B cell (primary cell): Measurements from ENCODE around the gene OR4K14. TPM values are rescaled to one million over a fixed set of nuclear protein-coding genes. Genes with fewer than 3 reads are reported as not detected.

Experiments used
- ATAC-seq: fragments of 200-7000 bp; cut with Tn5 transposase; one replicate; pipeline ENCODE4 v1.10.0; 2021; ENCODE audit warnings: low read depth, mild to moderate bottlenecking, moderate number of reproducible peaks, moderate library complexity
- CTCF ChIA-PET: fragments of 350-600 bp; sonication (Branson Sonifier 250); formaldehyde crosslinking; loops from one replicate; lab custom pipeline; 2021; ENCODE audit warnings: antibody characterized with exemption, inconsistent platforms; lab: Charles Lee
- POLR2A ChIA-PET: fragments of 350-600 bp; sonication (Branson Sonifier 250); formaldehyde crosslinking; loops from one replicate; lab custom pipeline; 2021; ENCODE audit warnings: antibody characterized with exemption; lab: Charles Lee
- DNase-seq: peaks from one replicate; pipeline ENCODE4 v3.0.0; 2013
- H2AFZ ChIP-seq: 2 replicates; pipeline ENCODE4 v1.6.1; 2012; ENCODE audit warnings: mild to moderate bottlenecking, low read depth, low read length; ENCODE audit not compliant: insufficient read depth, poor library complexity, severe bottlenecking
- H3K27ac ChIP-seq, 2 donors: 1 replicate in 1 of 2; 2 replicates in 1 of 2; pipeline ENCODE4 v1.5.1; 2012 to 2013; ENCODE audit warnings: low read length in 2 of 2, mild to moderate bottlenecking in 2 of 2, moderate library complexity in 1 of 2
- H3K27me3 ChIP-seq, 4 experiments: fragments of 200-600 bp in 1 of 4; sonication (generic) in 1 of 4; replicated peaks in 1 of 4; 1 replicate in 2 of 4; 2 replicates in 2 of 4; pipeline versions ENCODE4 v1.6.1 to v1.7.0; 2013 to 2016; ENCODE audit warnings: low read length in 3 of 4, mild to moderate bottlenecking in 2 of 4, mixed read lengths in 1 of 4, moderate library complexity in 1 of 4; ENCODE audit not compliant: insufficient read depth in 4 of 4, control insufficient read depth in 3 of 4; ENCODE audit errors: control extremely low read depth in 1 of 4
- H3K36me3 ChIP-seq, 2 experiments: replicated peaks in 1 of 2; 1 replicate in 1 of 2; 2 replicates in 1 of 2; pipeline versions ENCODE4 v1.6.1 to v1.7.1; 2013; ENCODE audit warnings: low read length in 1 of 2; ENCODE audit not compliant: insufficient read depth in 2 of 2, control insufficient read depth in 1 of 2; ENCODE audit errors: control extremely low read depth in 1 of 2, extremely low read depth in 1 of 2
- H3K4me1 ChIP-seq, 2 donors: fragments of 200-600 bp in 1 of 2; sonication (generic) in 1 of 2; 1 replicate in 1 of 2; 2 replicates in 1 of 2; pipeline versions ENCODE4 v1.5.1 to v1.6.1; 2013 to 2017; ENCODE audit warnings: low read length in 2 of 2; ENCODE audit not compliant: control insufficient read depth in 2 of 2, insufficient read depth in 2 of 2
- H3K4me2 ChIP-seq: replicated peaks from 2 replicates; pipeline ENCODE3; 2012; ENCODE audit warnings: mild to moderate bottlenecking, low read depth, low read length; ENCODE audit not compliant: poor library complexity, severe bottlenecking
- H3K4me3 ChIP-seq, 5 experiments: fragments of 200-600 bp in 1 of 5; sonication (generic) in 1 of 5; 1 replicate in 3 of 5; 2 replicates in 2 of 5; pipeline versions ENCODE4 v1.5.1 to v1.7.0; 2011 to 2016; ENCODE audit warnings: low read length in 4 of 5, mild to moderate bottlenecking in 4 of 5, low read depth in 2 of 5, control low read depth in 1 of 5, moderate library complexity in 1 of 5; ENCODE audit not compliant: insufficient read depth in 1 of 5; ENCODE audit errors: control extremely low read depth in 1 of 5, extremely low read depth in 1 of 5
- H3K79me2 ChIP-seq: fragments of 200-600 bp; sonication (generic); one replicate; pipeline ENCODE4 v1.6.0; 2016; ENCODE audit warnings: low read length; ENCODE audit not compliant: control insufficient read depth, insufficient read depth
- H3K9ac ChIP-seq: fragments of 200-600 bp; sonication (generic); 2 replicates; pipeline ENCODE4 v1.6.1; 2017; ENCODE audit warnings: mild to moderate bottlenecking, low read length, moderate library complexity
- H3K9me3 ChIP-seq, 3 donors: one replicate each; pipeline versions ENCODE4 v1.6.1 to v1.7.1; 2013; ENCODE audit warnings: low read length in 2 of 3; ENCODE audit not compliant: control insufficient read depth in 2 of 3, insufficient read depth in 1 of 3; ENCODE audit errors: control extremely low read depth in 1 of 3
- H4K20me1 ChIP-seq: 2 replicates; pipeline ENCODE4 v1.6.0; 2012; ENCODE audit warnings: mild to moderate bottlenecking, low read length; ENCODE audit not compliant: insufficient read depth, control insufficient read depth, poor library complexity, severe bottlenecking
- H3K27ac Mint-ChIP-seq: one replicate; pipeline ENCODE4 v1.8.0; 2021; ENCODE audit warnings: mixed read lengths
- H3K27me3 Mint-ChIP-seq: one replicate; pipeline ENCODE4 v1.8.0; 2021; ENCODE audit warnings: mixed read lengths
- H3K4me1 Mint-ChIP-seq: one replicate; pipeline ENCODE4 v1.8.0; 2021; ENCODE audit warnings: mixed read lengths
- H3K4me3 Mint-ChIP-seq: one replicate; pipeline ENCODE4 v1.8.0; 2021; ENCODE audit warnings: mixed read lengths
- H3K9me3 Mint-ChIP-seq: one replicate; pipeline ENCODE4 v1.8.0; 2022; ENCODE audit warnings: mixed read lengths; ENCODE audit not compliant: insufficient read depth
- CTCF ChIP-seq: fragments of 200-600 bp; IDR thresholded peaks from one replicate; pipeline ENCODE4 v1.8.0; 2022; ENCODE audit warnings: antibody characterized with exemption, mild to moderate bottlenecking
- EZH2 ChIP-seq: IDR thresholded peaks from 2 replicates; pipeline ENCODE4 v1.6.1; 2012; ENCODE audit warnings: borderline replicate concordance, low read depth, mild to moderate bottlenecking, moderate library complexity, low read length; ENCODE audit not compliant: insufficient read depth, poor library complexity, severe bottlenecking
- WGBS: methylation state at CpG from one replicate; pipeline ENCODE4 v1.1.5; 2013; ENCODE audit warnings: missing lambda C conversion rate; ENCODE audit not compliant: insufficient coverage; 5-methylcytosine and 5-hydroxymethylcytosine counted together
- intact Hi-C: fragments of 100-400 bp; cut with micrococcal nuclease; formaldehyde crosslinking; loops from one replicate; pipeline ENCODE4 v1.10.0; 2022
- polyA plus RNA-seq: library from polyadenylated mRNA; depleted of rRNA; stranded (reverse); fragments of >200 nt; gene quantifications from 2 replicates; pipeline ENCODE4 v1.2.3, GENCODE V29; 2012
- total RNA-seq, 2 donors: library from RNA; stranded (reverse); fragments of 120-200 nt in 1 of 2; gene quantifications; 1 replicate in 1 of 2; 2 replicates in 1 of 2; pipeline versions ENCODE4 v1.2.3 to v1.2.4, GENCODE V29; 2013 to 2022

OR4K14 gene
- total and polyA plus RNA-seq, 2 donors (not counting 1 experiment from before 2014, with no cell fraction given) = not detected

DNA sequence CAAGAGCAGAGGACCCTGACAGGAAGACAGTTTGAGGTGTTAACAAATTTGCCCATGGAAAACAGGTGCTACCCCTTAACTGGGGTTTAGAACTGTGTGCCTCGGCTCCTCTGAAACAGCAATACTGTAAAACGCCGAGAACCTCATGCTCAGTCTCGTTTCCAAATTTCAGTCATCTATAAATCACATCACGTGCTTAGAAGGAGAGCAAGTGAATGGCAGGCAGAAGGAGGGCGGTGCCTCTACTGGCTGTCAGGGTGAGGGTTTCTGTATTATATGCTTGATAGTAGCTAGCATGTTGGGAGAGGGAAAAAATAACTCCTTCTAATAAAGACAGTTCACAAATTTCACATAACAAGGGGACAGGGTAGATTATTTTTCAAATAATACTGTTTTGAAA is 12.0 kb upstream of the OR4K14 start:
- Mint-ChIP-seq H3K9me3 (peaks cover 6% of the 10 kb centered on the region), H3K27me3 (no peaks in the 10 kb centered on the region), H3K4me1 (no peaks in the 10 kb centered on the region), H3K4me3 (no peak overlapping the region), H3K27ac (no peak overlapping the region)
- H3K4me3 ChIP-seq = no peak overlapping the region
- intact Hi-C loops = no loop called here
- TF ChIP-seq CTCF (no peak), EZH2 (no peak)
- DNase-seq = no peak
- H3K4me2 ChIP-seq = no peak overlapping the region
- no peaks in the 10 kb centered on the region for H3K36me3 ChIP-seq
- H2AFZ ChIP-seq = no peak overlapping the region
- H3K27ac ChIP-seq = no peak overlapping the region
- 80% methylated on average over 2 of the region's 6 CpGs for WGBS
- H3K9ac ChIP-seq = no peak overlapping the region
- H3K9me3 ChIP-seq = peaks cover 0 to 2% (median 0%) of the 10 kb centered on the region in 3 donors
- no peaks in the 10 kb centered on the region for H3K27me3 ChIP-seq
- H3K4me1 ChIP-seq = no peaks in the 10 kb centered on the region
- ATAC-seq = no peak
- POLR2A ChIA-PET = no interaction called here
- CTCF ChIA-PET = no interaction called here
- no peaks in the 10 kb centered on the region for H4K20me1 ChIP-seq
- H3K79me2 ChIP-seq = no peaks in the 10 kb centered on the region

DNA sequence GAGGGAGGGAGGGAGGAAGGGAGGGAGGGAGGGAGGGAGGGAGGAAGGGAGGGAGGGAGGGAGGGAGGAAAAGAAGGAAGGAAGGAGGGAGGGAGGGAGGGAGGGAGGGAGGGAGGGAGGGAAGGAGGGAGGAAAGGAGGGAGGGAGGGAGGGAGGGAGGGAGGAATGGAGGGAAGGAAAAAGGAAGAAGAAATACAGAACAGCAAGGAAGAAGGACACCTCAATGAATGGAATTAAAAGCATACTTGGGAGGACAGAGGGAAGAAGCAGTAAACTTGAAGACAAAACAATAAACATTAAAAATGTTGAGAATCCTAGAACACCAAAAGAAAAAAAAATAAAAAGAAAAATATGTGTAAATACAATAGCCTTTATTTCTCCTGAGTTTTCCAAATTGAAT is 11.0 kb downstream of the OR4K14 start:
- Histone ChIP-seq H3K9me3 (peaks cover 0 to 3% (median 0%) of the 10 kb centered on the region in 3 donors), H3K27me3 (no peaks in the 10 kb centered on the region), H3K9ac (no peak overlapping the region), H3K4me2 (no peak overlapping the region), H3K79me2 (no peaks in the 10 kb centered on the region), H3K4me3 (no peak overlapping the region), H4K20me1 (no peaks in the 10 kb centered on the region), H3K36me3 (no peaks in the 10 kb centered on the region), H2AFZ (no peak overlapping the region), H3K4me1 (no peaks in the 10 kb centered on the region), H3K27ac (no peak overlapping the region)
- DNase-seq (no peak), ATAC-seq (no peak)
- TF ChIP-seq CTCF (no peak), EZH2 (no peak)
- H3K4me3 Mint-ChIP-seq = no peak overlapping the region
- intact Hi-C loops = no loop called here
- CTCF ChIA-PET = no interaction called here
- no peak overlapping the region for H3K27ac Mint-ChIP-seq
- POLR2A ChIA-PET = no interaction called here
- H3K4me1 Mint-ChIP-seq = no peaks in the 10 kb centered on the region
- H3K27me3 Mint-ChIP-seq = no peaks in the 10 kb centered on the region
- H3K9me3 Mint-ChIP-seq = no peaks in the 10 kb centered on the region
